ENCODE data around the gene STAMBP.

STAMBP gene

GRCh38 chr2:73908689-73909652, 80.2 kb downstream of the STAMBP start:
- no peak for DNase-seq

- DNase-seq: no peak
These were observed 82.2 kb downstream of the STAMBP start for GRCh38 chr2:73910873-73911547.

- DNase-seq: no peak
These were observed 82.9 kb downstream of the STAMBP start for GRCh38 chr2:73911548-73912208.

GRCh38 chr2:73913414-73914054, 84.8 kb downstream of the STAMBP start:
- no peak for DNase-seq

GRCh38 chr2:73914667-73915066, 85.9 kb downstream of the STAMBP start:
- DNase-seq: no peak

GRCh38 chr2:73915437-73915993, 86.8 kb downstream of the STAMBP start:
- no peak for DNase-seq

GRCh38 chr2:73916666-73917065, 87.9 kb downstream of the STAMBP start:
- no peak for DNase-seq

- DNase-seq: no peak
These were observed 88.5 kb downstream of the STAMBP start for GRCh38 chr2:73917296-73917695.

GRCh38 chr2:73917696-73918207, 89.0 kb downstream of the STAMBP start:
- no peak for DNase-seq

GRCh38 chr2:73918856-73919255, 90.1 kb downstream of the STAMBP start:
- DNase-seq: no peak

- no peak for DNase-seq
These were observed 91.0 kb downstream of the STAMBP start for GRCh38 chr2:73919596-73920228.

- DNase-seq: no peak
These were observed 92.1 kb downstream of the STAMBP start for GRCh38 chr2:73920577-73921545.

GRCh38 chr2:73921581-73921980, 92.8 kb downstream of the STAMBP start:
- DNase-seq: no peak

GRCh38 chr2:73922681-73923080, 93.9 kb downstream of the STAMBP start:
- DNase-seq: no peak
